NCI-H2107 (cell line): Measurements from ENCODE around the gene C5orf34.
"Not testable (repeated sequence)": the region's sequence is repeated elsewhere in the genome, so short reads cannot be mapped to it uniquely, and the experiment has no call there.

ENCODE experiments used
- DNase-seq: peaks from one replicate; lab custom pipeline; 2025; lab: John Stamatoyannopoulos, UW

C5orf34 gene

GRCh38 chr5:43514816-43515677 is at the start of gene C5orf34:
Gene C5orf34, minus strand, starts transcription at chr5:43515148. Its CDS starts 5,809 bp downstream, at chr5:43509339.
- DNase-seq = peak; percentile 98

DNA sequence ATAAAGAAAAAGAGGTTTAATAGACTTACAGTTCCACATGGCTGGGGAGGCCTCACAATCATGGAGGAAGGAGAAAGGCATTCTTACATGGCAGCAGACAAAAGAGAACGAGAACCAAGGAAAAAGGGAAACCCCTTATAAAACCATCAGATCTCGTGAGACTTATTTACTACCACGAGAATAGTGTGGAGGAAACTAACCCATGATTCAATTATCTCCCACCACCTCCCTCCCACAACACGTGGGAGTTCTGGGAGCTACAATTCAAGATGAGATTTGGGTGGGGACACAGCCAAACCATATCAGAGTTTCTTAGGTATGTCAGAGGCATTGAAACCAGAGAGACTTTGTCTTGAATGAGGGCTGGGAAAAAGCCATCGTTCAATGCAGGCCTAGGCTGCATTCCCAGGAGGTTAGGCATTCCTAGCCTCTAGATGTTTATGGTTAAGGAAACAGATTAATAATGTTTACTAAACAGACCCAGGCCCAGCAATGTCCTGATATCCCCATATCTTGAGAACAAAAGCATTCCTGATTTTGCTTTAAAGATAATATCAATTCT is 49.4 kb upstream of the C5orf34 start:
- DNase-seq = no peak

DNA sequence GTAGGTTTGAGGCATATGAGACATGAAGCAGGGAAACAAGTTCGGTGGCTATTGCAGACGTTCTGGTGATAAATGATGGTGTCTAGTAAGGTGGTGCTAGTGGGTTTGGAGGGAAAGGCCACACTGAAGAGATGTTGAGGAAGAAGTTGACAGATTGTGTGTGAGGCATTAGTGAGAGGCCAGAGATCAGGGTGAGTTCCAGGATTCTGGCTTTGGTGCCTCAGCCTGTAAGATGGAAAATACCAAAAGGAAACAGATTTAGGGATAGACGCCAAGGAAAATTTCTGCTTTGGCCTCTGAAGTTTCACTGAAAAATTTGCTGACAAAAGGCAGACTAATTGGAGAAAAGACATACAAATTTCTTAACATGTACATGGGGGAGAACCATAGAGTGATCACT is 48.4 kb upstream of the C5orf34 start:
- DNase-seq = no peak

DNA sequence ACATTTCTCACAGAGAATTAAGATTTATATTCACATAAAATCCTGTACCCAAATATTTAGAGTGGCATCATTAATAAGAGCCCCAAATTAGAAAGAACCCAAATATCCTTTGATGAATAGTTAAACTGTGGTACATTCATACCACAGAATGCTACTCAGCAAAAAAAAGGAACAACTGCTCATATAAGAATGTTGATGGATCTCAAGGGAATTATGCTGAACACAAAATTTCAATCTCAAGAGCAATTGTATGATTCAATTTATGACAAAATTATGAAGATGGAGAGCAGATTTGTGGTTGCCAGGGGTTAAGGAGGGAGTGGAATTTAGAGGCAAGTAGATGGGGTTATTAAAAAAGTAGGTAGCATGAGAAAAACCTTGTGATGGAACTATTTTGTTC is 46.4 kb upstream of the C5orf34 start:
- DNase-seq = no peak

GRCh38 chr5:43560128-43560527 is 45.2 kb upstream of the C5orf34 start:
- no peak for DNase-seq

DNA sequence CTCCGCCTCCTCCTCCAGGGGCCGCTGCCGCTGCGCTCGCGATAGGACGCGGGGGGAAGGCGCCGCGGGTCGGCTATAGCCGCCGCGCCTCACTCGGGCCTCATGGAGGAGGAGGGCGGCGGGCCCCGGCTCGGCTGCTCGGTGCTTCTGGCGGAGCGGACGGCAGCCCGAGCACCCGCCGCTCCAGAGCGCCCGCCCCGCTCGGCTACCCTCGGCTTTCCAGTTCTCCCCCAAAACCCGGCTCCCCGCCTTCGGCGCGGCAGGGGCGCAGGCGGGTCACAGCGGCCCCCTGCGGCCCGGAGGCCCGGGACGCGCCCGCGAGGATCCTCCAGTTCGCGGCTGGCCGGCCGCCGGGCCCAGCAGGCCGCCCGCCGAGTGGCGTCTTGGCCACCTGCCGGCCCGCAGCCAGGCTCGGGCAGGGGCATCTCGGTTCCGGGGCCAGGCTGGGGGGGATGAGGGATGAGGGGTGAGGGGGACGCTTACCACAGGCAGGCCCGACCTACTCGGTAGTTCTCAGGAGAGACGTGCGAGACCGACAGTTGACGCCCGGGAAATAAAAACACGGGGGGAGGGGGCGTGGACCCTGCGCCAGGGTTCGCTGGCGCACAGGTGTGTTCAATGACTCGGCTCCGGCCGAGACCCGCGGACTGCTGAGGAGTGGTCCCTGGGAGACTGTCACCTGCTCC is 42.1 kb upstream of the C5orf34 start, which contains the start of gene PAIP1:
Gene PAIP1, minus strand, starts transcription at position 221 of the 686 bp plus-strand sequence. CDS start 231 bp downstream, outside the sequence.
- peak; percentile 80 for DNase-seq

- DNase-seq = not testable (repeated sequence)
Observed at GRCh38 chr5:43556607-43556856, 41.6 kb upstream of the C5orf34 start.

DNA sequence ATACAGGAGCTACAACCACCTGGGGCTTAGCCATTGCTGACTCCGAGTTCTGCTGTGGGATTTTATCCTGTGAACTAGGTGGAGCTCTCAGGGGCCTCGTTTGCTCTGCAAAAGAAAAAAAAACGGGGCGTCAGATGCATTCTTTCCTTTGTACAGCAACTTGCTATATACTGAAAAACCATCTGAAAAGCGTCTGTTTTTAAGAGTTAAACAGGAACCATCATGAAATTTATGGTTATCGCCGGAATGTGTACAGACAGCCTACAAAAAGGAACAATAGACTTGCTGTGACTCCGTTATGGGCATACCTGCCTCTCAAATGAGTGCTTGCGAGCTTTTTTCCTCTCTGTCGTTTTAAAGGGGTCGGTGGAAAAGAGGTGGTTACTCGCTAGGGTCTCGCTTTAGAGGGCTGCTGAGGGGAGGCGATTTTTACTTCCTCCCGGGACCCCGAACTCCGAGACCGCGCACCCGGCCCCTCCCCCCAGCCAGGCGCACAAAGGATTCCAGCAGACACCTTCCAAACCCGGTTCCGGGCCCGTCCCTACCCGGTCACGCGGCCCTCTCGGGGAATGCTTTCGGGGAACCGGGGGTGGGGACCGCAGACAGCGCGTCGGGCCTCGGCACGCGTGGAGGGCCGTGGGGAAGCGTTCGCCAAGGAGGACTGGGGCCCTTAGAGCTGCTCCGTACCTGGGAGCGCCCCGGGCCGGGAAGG is 41.1 kb upstream of the C5orf34 start:
- DNase-seq = peak; percentile 28

DNA sequence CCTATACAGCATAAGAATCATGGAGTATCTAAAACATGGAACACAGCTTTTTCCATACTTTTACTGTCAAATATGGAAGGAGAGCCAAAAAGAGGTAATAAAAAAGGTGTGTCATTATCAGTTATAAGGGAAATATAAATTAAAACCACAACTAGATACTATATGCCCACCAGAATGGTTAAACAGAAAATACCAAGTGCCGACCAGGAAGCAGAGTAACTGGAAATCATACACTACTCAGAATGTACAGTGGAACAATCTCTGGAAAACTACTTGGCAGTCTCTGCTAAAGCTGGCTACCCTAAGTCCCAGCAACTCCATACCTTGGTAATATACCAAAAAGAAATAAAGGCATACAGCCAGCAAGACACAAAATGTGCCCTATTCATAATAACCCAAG is 39.5 kb upstream of the C5orf34 start:
- no peak for DNase-seq

- no peak for DNase-seq
Observed at GRCh38 chr5:43553381-43553780, 38.4 kb upstream of the C5orf34 start.

DNA sequence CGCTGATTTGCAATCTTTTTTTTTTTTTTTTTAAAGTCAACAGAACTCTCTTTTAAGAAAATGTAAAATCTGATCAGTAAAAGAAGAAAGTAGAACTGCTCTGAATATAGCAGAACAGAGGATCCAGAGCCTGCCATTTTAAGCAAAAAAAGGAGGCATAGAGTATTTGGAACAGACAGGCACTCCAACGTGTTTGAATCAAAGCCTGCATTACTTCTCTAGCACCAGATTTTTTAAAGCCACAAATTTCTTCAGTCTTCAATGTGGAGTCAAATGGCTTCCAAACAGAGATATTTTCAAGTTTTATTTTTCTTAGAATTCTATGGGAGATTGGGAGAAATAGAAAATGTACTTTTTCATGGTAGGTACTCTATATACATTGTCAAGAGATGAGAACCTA is 36.8 kb upstream of the C5orf34 start:
- DNase-seq = no peak

DNA sequence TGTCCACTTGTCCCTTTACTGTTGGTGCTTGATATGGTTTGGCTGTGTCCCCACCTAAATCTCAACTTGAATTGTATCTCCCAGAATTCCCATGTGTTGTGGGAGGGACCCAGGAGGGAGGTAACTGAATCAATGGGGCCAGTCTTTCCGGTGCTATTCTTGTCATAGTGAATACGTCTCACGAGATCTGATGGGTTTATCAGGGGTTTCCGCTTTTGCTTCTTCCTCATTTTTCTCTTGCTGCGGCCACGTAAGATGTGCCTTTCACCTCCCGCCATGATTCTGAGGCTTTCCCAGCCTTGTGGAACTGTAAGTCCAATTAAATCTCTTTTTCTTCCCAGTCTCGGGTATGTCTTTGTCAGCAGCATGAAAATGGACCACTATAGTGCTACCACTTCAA is 34.3 kb upstream of the C5orf34 start:
- not testable (repeated sequence) for DNase-seq

GRCh38 chr5:43548358-43548757 is 33.4 kb upstream of the C5orf34 start:
- DNase-seq = no peak

- no peak for DNase-seq
Observed at GRCh38 chr5:43547532-43547931, 32.6 kb upstream of the C5orf34 start.

DNA sequence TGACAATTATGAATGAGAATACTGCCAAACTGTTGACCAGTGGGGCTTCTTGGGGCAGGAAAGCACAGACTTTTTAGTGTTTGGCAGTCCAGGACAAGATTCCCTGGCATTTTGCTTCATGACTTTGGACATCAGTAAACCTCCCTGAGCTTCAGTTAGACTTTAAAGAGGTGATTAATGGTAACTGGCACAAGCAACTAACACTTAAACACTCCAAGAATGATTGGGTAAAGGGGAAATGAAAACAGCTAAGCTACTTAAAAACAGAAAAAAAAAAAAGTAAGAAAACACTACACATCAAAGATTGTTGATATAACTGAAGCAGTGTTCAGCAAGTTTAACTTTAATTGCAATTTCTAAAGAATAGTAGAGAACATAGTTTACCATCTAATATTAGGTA is 28.5 kb upstream of the C5orf34 start:
- no peak for DNase-seq

GRCh38 chr5:43540746-43541145 is 25.8 kb upstream of the C5orf34 start:
- DNase-seq = no peak

GRCh38 chr5:43536972-43537371 is 22.0 kb upstream of the C5orf34 start:
- DNase-seq = no peak

GRCh38 chr5:43533646-43534045 is 18.7 kb upstream of the C5orf34 start:
- no peak for DNase-seq

- no peak for DNase-seq
Observed at GRCh38 chr5:43530648-43531047, 15.7 kb upstream of the C5orf34 start.

DNA sequence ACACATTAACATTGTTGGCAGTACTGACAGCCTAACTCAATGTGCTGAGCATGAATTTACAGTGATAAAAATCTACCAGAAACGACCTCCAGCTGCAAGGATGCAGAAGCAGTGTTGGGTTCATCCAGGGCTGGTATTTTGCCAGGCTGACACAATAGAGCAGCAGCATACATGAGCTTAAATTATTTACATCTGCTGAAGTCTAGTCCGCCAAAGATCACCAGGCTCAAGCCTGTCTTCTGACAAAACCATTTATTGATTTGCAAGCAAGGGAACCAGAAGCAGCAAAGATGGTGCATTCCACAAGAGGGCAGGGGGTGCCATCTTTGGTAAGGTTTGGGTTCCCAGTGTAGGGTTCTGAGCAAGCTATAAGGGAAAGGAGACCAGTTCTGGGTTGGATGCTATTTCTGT is 8.7 kb upstream of the C5orf34 start:
- DNase-seq = no peak

DNA sequence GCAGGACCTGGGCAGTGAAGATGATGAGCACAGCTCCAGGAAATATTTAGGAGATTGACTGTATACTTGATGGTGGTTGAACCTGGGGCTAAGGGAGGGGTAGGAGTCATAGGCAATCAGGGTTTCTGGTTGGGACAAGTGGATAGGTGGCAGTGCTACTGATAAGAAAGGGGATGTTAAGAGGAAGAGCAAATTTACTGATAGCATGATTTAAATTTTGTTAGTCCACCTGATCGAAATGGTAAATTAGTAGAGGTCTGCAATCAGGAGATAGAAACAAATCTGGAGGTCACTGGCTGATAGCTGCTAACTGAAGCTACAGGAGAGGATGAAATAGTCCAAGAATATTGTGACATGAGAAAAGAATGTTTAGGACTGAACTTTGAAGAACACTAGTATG is 5.7 kb upstream of the C5orf34 start:
- DNase-seq = no peak

GRCh38 chr5:43515678-43516048 is 715 bp upstream of the C5orf34 start:
- DNase-seq = no peak

DNA sequence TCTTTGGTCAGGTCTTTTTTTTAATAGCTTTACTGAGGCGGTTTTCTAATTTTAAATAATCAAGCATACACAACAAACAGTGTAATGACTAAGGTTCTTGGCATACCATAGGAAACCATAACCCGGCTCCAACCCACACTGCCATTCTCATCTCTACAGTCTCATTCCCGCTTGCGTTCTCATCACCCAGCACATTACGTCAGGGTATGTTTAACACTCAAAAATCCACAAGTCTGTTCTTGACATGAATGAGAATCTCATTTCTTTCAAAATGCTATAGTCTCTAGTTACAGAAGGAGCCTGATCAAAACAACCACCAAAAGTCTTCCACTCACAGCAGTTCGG is 505 bp downstream of the C5orf34 start:
- DNase-seq = peak; percentile 42
